Adipocyte (in vitro differentiated cells): ENCODE data around the gene KRT85.

Experiments
- DNase-seq: peaks from one replicate; pipeline ENCODE4 v3.0.0-alpha.2; 2015; ENCODE audit warnings: low read depth
- H3K27me3 ChIP-seq: replicated peaks from 2 replicates; pipeline ENCODE4 v1.7.0; 2013; ENCODE audit warnings: mild to moderate bottlenecking, low read length, moderate library complexity; ENCODE audit not compliant: control insufficient read depth, insufficient read depth
- H3K36me3 ChIP-seq: 2 replicates; pipeline ENCODE4 v1.7.0; 2013; ENCODE audit warnings: low read length, mild to moderate bottlenecking, moderate library complexity; ENCODE audit not compliant: control insufficient read depth, insufficient read depth, severe bottlenecking
- H3K4me1 ChIP-seq: 2 replicates; pipeline ENCODE4 v1.7.0; 2013; ENCODE audit warnings: mild to moderate bottlenecking, low read length, moderate library complexity; ENCODE audit not compliant: control insufficient read depth, insufficient read depth
- H3K4me3 ChIP-seq: 2 replicates; pipeline ENCODE4 v1.7.0; 2013; ENCODE audit warnings: mild to moderate bottlenecking, low read length, moderate library complexity
- H3K9ac ChIP-seq: 2 replicates; pipeline ENCODE4 v1.7.0; 2013; ENCODE audit warnings: mild to moderate bottlenecking, low read length, moderate library complexity
- H3K9me3 ChIP-seq: 2 replicates; pipeline ENCODE4 v1.7.0; 2013; ENCODE audit warnings: mild to moderate bottlenecking, low read length, moderate library complexity; ENCODE audit not compliant: control insufficient read depth

The KRT85 gene

GRCh38 chr12:52363111-52363679 is 4.1 kb downstream of the KRT85 start:
- DNase-seq = no peak
- H3K27me3 ChIP-seq = peaks cover 50% of the 10 kb centered on the region
- no peak overlapping the region for H3K9ac ChIP-seq
- no peaks in the 10 kb centered on the region for H3K9me3 ChIP-seq
- no peak overlapping the region for H3K4me3 ChIP-seq
- no peaks in the 10 kb centered on the region for H3K4me1 ChIP-seq
- no peaks in the 10 kb centered on the region for H3K36me3 ChIP-seq

- Histone ChIP-seq H3K27me3 (peaks cover 49% of the 10 kb centered on the region), H3K36me3 (no peaks in the 10 kb centered on the region), H3K9ac (no peak overlapping the region), H3K4me1 (no peaks in the 10 kb centered on the region), H3K9me3 (no peaks in the 10 kb centered on the region), H3K4me3 (no peak overlapping the region)
- no peak for DNase-seq
Measured at GRCh38 chr12:52362118-52362726, 5.1 kb downstream of the KRT85 start.

- H3K4me1 ChIP-seq = no peaks in the 10 kb centered on the region
- H3K9me3 ChIP-seq = no peaks in the 10 kb centered on the region
- H3K27me3 ChIP-seq = peaks cover 48% of the 10 kb centered on the region
- DNase-seq = no peak
- no peak overlapping the region for H3K4me3 ChIP-seq
- no peaks in the 10 kb centered on the region for H3K36me3 ChIP-seq
- H3K9ac ChIP-seq = no peak overlapping the region
Measured at GRCh38 chr12:52361553-52361952, 5.7 kb downstream of the KRT85 start.

- no peaks in the 10 kb centered on the region for H3K9me3 ChIP-seq
- no peaks in the 10 kb centered on the region for H3K36me3 ChIP-seq
- H3K27me3 ChIP-seq = peaks cover 40% of the 10 kb centered on the region
- no peaks in the 10 kb centered on the region for H3K4me1 ChIP-seq
- no peak overlapping the region for H3K4me3 ChIP-seq
- no peak overlapping the region for H3K9ac ChIP-seq
- DNase-seq = no peak
Measured at GRCh38 chr12:52360663-52361271, 6.5 kb downstream of the KRT85 start.

- H3K36me3 ChIP-seq = no peaks in the 10 kb centered on the region
- no peak overlapping the region for H3K4me3 ChIP-seq
- no peak for DNase-seq
- peaks cover 42% of the 10 kb centered on the region for H3K27me3 ChIP-seq
- H3K4me1 ChIP-seq = no peaks in the 10 kb centered on the region
- H3K9ac ChIP-seq = no peak overlapping the region
- H3K9me3 ChIP-seq = no peaks in the 10 kb centered on the region
Measured at GRCh38 chr12:52360106-52360662, 7.1 kb downstream of the KRT85 start.

- H3K9ac ChIP-seq = no peak overlapping the region
- DNase-seq = no peak
- H3K9me3 ChIP-seq = no peaks in the 10 kb centered on the region
- H3K4me3 ChIP-seq = no peak overlapping the region
- no peaks in the 10 kb centered on the region for H3K4me1 ChIP-seq
- H3K27me3 ChIP-seq = peaks cover 47% of the 10 kb centered on the region
- H3K36me3 ChIP-seq = no peaks in the 10 kb centered on the region
Measured at GRCh38 chr12:52359621-52360061, 7.6 kb downstream of the KRT85 start.

- Histone ChIP-seq H3K4me3 (no peak overlapping the region), H3K4me1 (no peaks in the 10 kb centered on the region), H3K36me3 (no peaks in the 10 kb centered on the region), H3K9ac (no peak overlapping the region), H3K27me3 (peaks cover 51% of the 10 kb centered on the region), H3K9me3 (no peaks in the 10 kb centered on the region)
- no peak for DNase-seq
Measured at GRCh38 chr12:52358575-52359350, 8.5 kb downstream of the KRT85 start.

GRCh38 chr12:52356762-52357580 is 10.3 kb downstream of the KRT85 start:
- Histone ChIP-seq H3K27me3 (peaks cover 60% of the 10 kb centered on the region), H3K9me3 (no peaks in the 10 kb centered on the region), H3K4me3 (no peak overlapping the region), H3K9ac (no peak overlapping the region), H3K4me1 (no peaks in the 10 kb centered on the region), H3K36me3 (no peaks in the 10 kb centered on the region)
- DNase-seq = no peak

- no peak overlapping the region for H3K9ac ChIP-seq
- H3K9me3 ChIP-seq = no peaks in the 10 kb centered on the region
- DNase-seq = no peak
- no peak overlapping the region for H3K4me3 ChIP-seq
- no peaks in the 10 kb centered on the region for H3K36me3 ChIP-seq
- H3K4me1 ChIP-seq = no peaks in the 10 kb centered on the region
- H3K27me3 ChIP-seq = peaks cover 68% of the 10 kb centered on the region
Measured at GRCh38 chr12:52356031-52356761, 11.1 kb downstream of the KRT85 start.

GRCh38 chr12:52355176-52355575 is 12.1 kb downstream of the KRT85 start:
- Histone ChIP-seq H3K9ac (no peak overlapping the region), H3K9me3 (no peaks in the 10 kb centered on the region), H3K27me3 (peaks cover 68% of the 10 kb centered on the region), H3K36me3 (no peaks in the 10 kb centered on the region), H3K4me1 (no peaks in the 10 kb centered on the region), H3K4me3 (no peak overlapping the region)
- DNase-seq = no peak
